Glomerular endothelial cell (primary cell): ENCODE results near the gene DNAH6. TPM values are rescaled to one million over a fixed set of nuclear protein-coding genes. Genes with fewer than 3 reads are reported as not detected.
A peak's percentile ranks its signal among the peaks of the same experiment; 100 is the strongest.
"Not testable (repeated sequence)": the region's sequence is repeated elsewhere in the genome, so short reads cannot be mapped to it uniquely, and the experiment has no call there.

ENCODE experiments used
- DNase-seq: peaks from one replicate; pipeline ENCODE4 v3.0.0-alpha.2; 2011; ENCODE audit warnings: low read depth, low spot score; ENCODE audit errors: extremely low read depth
- total RNA-seq: library from RNA; depleted of rRNA; stranded (reverse); fragments of >200 nt; gene quantifications from 2 replicates; pipeline ENCODE4 v1.2.3, GENCODE V29; 2015

DNAH6 gene, protein sequence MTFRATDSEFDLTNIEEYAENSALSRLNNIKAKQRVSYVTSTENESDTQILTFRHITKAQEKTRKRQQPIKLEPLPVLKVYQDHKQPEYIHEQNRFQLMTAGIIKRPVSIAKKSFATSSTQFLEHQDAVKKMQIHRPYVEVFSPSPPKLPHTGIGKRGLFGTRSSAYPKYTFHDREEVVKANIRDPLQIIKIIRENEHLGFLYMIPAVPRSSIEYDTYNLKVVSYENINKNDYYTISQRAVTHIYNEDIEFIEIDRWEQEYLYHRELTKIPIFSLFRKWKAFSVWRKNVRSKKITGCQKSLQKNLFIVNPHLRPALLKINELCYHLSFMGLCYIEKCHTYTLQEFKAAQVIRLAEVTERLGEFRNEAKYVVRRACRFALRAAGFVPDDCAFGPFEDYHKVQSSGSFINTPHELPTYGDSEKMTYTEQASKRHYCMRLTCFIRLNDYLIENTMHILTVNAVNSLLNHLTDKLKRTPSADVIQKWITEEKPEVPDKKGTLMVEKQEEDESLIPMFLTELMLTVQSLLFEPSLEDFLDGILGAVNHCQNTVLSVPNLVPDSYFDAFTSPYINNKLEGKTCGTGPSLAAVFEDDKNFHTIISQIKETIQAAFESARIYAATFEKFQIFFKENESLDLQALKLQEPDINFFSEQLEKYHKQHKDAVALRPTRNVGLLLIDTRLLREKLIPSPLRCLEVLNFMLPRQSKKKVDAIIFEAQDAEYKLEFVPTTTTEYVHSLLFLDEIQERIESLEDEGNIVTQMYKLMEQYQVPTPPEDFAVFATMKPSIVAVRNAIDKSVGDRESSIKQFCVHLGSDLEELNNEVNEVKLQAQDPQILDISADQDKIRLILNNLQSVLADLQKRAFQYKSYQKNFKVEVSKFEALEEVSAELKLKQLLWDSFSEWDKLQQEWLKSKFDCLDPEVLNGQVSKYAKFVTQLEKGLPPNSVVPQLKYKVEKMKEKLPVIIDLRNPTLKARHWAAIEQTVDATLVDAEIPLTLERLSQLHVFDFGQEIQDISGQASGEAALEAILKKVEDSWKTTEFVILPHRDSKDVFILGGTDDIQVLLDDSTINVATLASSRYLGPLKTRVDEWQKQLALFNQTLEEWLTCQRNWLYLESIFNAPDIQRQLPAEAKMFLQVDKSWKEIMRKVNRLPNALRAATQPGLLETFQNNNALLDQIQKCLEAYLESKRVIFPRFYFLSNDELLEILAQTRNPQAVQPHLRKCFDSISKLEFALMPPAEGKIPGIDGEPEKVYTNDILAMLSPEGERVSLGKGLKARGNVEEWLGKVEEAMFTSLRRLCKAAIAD (N-terminal part only)
- total RNA-seq = 0.05 TPM in 1 of 2 replicates, not detected in the other

DNA sequence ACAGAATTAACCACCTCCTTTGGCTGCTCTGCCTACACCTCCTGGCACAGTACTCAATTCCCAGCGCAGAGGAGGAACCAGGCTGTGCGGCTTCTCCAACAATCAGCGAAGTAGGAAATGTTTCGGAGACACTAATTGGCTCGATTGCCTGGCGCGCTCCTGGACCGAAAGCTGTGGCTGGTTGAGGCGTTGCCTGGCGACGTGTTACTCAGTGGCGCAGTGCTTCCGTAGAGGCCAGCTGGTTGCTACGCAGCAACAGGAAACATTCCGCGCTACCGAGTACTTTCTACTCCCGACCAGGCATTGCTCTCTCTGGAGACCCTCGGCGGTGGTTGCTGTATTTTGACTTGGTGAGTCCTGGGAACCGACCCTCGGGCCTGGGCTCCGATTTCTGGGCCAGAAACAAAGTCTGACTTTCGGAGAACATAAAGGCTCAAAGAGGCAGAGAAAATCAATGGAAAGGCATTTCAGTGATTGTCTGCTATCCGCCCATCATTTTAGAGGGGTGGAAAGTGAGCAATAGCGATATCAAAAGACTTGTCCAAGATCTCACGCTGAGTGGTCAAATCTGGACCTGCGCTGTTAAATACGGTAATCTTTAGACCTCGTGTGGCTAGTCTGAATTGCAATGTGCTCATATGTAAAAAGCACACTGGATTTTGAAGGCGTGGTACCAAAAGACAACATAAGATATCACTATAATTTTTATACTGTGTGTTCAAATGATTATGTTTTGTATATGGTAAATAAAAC lies at the start of gene DNAH6:
TSS of gene DNAH6 (plus strand) at position 265 of the 753 bp plus-strand sequence. CDS start 1,329 bp downstream, outside the sequence.
- DNase-seq = peak; percentile 72

DNA sequence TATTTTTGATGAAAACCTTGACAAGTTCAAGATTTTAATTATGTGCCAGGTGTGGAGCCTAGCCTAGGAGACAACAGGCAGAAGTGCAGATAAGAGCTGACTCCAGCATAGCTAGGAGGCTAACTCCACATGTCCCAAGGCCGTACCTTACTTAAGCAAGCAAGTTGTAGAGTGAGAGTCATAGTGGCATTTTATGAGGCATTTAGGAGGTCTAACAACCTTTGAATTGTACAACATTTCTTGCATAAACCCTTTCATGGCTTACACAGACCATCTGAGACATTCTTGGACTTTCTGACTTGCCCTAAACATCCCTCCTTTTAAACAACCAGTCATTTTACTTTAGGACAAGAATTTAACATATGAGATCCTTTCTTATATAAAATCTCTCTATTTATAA lies 48.9 kb upstream of the DNAH6 start:
- no peak for DNase-seq

DNA sequence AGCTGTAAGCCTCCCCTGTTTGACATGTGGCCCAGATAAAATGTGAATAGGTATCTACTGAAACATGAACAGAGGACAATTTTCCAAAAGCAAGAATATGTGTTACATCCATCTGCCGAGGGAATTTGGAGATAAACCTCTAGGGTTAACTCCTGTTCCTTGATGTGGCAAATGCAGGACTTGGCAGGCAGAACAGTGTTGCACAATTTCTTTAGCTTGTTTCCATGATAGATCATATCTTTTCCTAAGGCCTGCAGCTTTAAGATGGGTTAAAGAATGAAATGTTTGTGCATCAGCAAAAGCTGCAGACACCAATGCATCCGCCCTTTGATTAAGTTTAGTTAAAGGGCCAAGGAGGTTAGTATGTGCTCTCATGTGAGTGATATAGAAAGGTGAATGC lies 43.9 kb upstream of the DNAH6 start:
- DNase-seq = not testable (repeated sequence)

DNA sequence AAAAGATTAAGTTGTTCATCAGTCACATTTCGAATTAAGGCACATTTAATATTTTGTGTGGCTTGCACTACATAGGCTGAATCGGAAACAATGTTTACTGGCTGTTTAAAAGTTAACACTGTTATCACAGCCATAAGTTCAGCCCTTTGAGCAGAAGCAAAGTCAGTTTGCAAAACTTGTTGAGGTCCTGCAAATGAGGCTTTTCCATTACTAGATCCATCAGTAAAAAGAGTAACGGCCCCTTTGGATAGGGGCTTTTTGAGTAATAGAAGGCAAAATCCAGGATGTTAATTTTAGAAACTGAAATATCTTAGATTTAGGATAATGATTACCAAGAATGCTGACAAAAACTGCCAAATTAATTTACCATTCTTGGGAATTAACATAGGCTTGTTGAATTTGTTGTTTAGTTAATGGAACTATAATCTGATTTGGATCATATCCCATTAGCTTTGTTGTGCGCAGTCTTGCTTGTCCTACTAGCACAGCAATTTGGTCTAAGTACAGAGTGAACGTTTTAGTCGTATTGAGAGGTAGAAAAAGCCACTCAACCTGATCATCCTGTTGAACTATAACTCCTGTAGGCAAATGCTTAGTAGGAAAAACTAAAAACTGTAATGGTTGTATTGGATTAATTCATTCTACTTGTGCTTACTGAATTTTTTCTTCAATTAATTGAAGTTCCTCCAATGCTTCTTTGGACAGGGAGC lies 43.3 kb upstream of the DNAH6 start:
- DNase-seq = no peak

DNA sequence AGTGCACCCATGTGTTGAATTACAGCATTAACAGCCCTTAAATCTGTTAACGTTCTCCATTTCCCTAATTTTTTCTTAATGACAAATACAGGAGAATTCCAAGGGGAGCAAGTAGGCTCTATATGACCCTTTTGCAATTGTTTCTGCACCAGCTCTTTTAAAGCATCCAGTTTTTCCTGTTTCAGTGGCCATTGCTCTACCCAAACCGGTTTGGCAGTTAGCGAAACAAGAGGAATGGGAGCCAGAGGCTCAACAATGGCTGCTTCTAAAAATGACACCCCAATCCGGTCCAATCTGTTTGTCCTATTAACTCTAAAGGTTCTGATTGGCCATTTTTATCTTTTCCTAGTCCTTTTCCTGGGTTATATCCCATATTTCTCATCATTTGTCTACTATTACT lies 42.1 kb upstream of the DNAH6 start:
- no peak for DNase-seq

DNA sequence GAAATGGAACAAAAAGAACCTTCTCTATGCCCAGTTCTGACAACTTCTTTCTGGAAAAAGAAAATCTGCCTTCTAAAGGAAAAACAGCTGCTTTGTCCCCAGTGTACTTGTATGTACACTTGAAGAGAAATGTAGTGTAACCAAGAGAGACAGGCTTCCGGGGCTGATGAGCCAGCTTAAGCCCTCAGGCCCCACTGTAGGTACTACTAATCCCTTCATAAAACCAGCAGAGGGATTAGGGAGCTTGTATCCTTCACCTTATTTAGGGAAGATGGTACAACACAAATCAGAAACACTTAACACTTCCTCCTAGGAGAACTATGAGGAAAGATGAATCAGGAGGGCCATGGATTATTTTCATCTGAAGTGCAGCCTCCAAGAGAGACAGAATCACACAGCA lies 38.4 kb upstream of the DNAH6 start:
- DNase-seq = no peak

DNA sequence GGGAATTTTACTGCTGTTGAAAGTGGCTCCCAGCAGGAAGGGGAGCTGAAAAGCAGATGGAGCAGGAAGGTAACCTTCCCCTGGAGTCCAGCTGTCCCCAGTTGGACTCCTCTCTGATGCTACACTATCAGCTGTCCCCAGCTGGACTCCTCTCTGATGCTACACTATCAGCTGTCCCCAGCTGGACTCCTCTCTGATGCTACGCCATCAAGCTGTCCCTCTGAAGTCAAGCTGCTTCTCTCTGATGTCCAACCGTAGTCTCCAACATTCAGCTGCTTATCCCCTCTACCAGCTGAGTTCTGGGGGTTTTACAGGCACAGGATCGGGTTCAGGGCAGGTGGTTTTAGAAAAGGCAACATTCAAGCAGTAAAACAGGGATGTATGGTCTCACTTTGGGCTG lies 37.4 kb upstream of the DNAH6 start:
- no peak for DNase-seq

DNA sequence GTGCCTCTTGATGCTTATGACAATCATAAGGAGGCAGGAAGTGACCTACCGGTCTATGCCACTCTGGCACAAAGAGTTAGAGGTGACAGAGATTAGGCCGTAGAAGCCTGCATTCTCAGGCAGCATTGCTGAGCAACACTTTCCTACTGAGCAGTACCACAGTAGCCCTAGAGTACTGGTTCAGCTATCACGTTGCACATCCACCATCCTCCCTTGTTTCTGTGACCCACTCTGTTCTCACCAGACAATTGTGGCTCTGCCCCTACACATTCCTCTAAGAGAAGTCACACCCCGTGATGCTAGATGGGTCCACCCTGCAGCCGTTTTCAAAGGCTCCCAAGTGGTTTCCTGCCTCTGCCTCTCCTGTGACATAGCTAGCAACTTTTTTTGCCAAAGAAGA lies 34.6 kb upstream of the DNAH6 start:
- DNase-seq = no peak

DNA sequence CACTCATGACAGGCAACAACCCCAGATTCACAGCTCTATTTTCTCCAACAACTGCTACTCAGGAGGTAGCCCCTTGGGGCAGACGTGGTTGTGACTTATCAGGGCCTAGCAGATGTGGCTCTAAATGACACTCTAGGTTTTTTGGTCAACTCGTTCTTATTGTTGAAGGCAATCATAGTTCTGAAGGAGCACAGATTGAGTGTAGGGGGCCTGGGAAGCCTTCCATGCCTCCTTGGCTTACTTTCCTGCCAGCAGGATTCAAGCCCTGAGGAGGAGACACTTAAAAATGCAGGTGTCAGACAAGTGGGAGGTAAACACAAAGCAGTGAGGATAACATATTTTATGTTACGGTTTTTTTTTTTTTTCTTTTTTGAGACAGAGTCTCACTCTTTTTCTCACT lies 33.7 kb upstream of the DNAH6 start:
- no peak for DNase-seq

DNA sequence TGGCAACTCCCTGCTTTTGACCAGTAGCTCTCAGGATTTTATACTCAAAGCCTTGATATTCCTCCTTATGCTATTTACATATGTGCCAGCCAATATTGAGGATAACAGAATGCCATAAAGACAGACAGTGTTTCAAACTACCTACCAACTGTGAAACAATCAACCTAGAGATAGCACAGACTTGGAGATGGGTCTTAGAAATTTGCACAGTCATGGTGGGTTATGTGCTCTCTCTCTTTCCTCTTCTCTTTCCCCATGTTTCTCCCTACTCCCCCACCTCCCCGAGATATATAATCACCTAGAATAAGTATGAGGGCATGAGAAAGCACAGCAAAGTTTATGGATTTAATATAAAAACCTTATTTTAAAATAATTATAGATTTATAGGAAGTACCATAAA lies 33.0 kb upstream of the DNAH6 start:
- DNase-seq = no peak

DNA sequence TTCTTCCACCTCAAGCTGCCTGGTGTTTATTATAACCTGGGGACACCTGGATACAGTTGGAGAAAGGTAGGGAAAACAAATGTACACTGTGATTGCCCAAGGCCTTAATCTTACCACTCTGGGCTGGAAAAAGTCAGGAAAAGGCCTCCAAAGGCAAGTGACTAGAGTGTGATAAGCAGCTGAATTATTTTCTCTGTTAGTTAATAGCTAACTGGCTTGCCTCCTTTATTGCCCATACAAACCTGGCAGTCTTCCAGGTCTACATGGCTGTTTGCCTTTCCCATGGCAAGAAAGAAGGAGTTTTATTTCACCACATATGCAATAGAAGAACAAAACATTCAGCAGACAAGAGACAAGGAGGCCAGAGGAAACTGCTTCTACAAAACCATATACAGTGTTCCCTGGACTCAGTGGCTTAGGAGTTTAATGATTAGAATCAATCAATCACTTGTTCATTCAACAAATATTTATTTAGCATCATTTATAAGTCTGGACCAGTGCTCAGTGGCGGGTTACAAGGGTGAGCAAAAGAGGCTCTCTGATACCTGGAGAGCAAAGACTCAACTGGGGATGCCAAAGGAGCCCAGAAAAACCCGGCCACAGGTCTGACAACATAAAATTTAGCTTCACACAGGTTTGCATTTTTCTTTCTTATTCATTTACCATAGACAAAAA lies 29.7 kb upstream of the DNAH6 start:
- DNase-seq = no peak

DNA sequence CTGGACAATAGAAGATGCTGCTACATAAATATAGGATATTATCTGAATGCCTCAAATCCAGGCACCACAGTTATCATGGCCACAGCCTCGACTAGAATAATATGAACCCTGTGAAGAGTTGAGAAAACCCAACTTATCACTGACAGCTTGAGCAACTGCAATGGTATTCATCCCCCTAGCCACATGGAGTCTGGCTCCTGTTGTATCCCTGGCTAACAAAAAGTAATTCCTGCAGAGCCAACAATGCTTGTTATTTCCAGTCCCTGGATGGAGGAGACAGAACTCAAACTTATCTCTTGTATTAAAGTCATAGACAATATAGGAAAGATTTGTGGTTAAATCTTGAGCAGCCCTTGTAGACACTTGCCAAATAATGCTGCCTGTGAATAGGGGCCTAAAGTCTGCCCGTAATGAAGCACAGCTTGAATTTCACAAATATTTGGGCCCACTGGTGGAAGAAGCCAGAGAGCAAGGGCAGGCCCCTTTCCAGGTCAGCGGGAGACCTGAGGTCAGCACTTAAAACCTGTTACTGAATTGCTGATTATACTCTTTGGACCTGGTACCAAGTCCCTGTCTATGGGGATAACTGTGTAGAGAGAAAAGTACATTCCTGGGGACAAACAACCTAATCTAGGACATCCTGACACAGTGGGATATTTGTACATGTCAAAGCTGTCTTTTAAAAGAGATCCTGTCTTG lies 28.9 kb upstream of the DNAH6 start:
- DNase-seq = no peak

DNA sequence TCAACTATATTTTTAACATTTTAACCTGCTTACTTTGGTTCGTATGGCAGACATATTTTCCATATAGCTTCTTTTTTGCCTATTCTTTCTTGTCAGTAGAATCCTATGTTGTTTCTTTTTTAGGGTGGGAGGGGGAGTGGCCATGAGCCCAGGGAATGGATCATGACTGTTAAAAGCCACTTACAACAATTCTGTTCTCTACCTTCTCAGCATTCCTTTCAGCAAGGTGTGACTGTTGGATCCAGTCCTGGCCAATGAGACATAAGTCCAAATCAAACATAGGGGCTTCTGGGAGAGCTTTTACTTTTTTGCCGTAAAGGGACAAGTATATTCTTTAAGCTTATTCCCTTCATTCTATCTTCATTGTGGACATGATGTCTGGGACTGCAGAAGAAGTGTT lies 25.0 kb upstream of the DNAH6 start:
- DNase-seq = no peak

DNA sequence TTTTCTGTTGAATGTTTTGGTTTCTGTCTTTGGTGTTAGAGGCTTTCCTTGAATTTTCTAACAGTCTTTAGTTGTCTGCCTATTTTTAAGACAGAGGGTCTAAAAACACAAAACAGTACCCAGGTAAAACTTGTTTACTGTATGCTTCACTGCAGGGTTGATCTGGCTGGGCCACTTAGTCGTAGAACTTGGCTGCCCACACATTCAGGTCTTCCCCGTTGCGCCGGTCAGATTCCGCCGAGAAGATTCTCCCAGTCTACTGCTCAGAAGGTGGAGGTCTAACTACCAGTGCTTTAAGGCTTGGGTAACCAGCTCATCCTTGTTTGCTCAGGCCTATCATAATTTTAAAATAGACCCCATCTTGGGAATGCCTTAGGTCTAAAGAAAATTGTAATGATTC lies 24.6 kb upstream of the DNAH6 start:
- DNase-seq = no peak

DNA sequence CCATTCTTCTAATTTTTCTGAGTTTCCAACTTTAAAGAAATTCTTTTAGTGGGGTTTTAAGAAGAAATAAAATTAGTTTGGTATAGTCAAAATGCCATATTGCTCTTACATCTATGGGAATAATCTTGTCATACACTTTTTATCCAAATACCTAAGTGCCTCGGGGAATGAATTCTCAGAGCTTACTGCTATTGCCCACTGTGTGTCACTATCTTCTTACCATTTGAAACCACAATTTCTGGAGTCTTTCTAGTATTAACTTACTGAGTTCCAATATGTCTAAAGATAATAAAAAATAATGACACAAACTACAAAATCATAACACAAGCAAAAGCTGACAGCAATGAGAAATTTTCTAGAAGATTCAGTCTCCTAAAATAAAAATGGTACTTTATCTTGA lies 23.7 kb upstream of the DNAH6 start:
- no peak for DNase-seq

DNA sequence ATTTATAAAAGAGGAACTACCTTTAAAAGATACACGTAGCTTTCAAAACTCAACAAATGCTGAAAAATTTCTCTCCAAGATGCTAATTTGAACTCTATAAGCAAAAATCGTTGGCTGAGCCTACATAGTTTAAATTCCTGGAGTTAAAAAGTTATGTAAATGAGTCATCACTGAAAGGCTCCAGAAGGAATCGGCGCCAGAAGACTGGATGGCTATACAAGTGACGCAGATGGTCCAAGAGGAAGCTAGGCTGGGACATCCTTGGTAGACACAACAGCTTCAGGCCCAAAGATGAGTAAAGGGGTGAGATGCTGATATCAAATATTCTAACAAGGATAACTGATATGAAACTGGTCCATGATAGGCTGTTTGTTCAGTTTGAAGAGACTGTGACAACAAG lies 22.8 kb upstream of the DNAH6 start:
- DNase-seq = peak; percentile 72

DNA sequence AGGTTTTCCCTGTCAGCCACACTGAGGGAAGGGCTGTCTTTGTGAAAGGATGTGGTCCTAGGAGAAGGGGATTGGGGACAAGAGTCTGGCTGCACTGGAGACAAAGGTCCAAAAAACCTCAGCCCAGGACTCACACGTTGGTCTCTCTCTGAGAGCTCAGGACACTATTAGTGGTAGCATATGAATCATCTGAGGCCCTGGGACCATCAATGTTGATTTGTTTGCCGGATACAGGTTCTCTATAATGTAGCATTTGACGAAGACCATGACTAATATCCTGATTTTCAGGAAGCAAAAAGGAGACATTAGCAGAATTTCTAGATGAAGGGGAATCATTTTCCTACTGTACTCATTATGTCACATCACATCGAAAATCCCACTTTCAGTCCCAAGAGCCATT lies 22.2 kb upstream of the DNAH6 start:
- DNase-seq = peak; percentile 54

DNA sequence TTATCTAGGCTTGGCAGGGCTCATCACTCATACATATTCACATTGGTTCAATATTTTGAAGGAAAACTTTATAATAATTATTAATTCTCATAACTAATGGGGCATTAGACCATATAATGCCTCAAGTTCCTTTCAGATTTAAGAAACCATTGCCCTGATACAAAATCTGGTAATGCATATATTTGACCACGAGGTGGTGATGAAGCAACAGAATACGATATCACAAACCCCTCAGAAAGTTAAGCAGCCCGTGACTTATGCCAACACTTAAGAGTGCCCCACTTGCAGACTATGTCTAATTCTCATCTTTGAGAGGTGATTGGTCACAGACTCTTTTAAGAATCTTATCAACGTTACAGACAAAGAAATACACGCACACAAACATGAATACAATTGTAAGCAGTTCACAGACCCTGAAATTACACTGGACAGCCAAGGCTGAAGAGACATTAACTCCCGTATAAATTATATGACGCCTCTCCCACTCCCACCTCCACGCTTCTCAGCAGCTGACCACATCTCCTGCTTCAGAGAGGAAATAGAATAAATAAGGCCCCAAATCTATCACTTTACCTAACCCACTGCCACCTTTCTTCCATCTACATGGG lies 20.7 kb upstream of the DNAH6 start:
- DNase-seq = peak; percentile 81
